Prostate gland (tissue), 2 donors: ENCODE results near the gene MSN. TPM values are rescaled to one million over a fixed set of nuclear protein-coding genes. Genes with fewer than 3 reads are reported as not detected.
A peak's percentile ranks its signal among the peaks of the same experiment; 100 is the strongest.

Experiments used
- DNase-seq: peaks from one replicate; pipeline ENCODE4 v3.0.0-alpha.2; 2019; ENCODE audit warnings: low spot score
- H3K27ac ChIP-seq, 2 donors: fragments of 200-600 bp; sonication (generic); 2 replicates each; pipeline ENCODE4 v1.5.1; 2017 to 2019
- H3K27me3 ChIP-seq: fragments of 200-600 bp; sonication (generic); replicated peaks from 2 replicates; pipeline ENCODE4 v1.5.1; 2019; ENCODE audit not compliant: insufficient read depth
- H3K36me3 ChIP-seq, 2 donors: fragments of 200-600 bp; sonication (generic); 1 replicate in 1 of 2; 2 replicates in 1 of 2; pipeline versions ENCODE4 v1.5.1 to v1.8.1; 2017 to 2019
- H3K4me1 ChIP-seq: fragments of 200-600 bp; sonication (generic); replicated peaks from 2 replicates; pipeline ENCODE4 v1.5.1; 2019
- H3K4me3 ChIP-seq, 2 donors: fragments of 200-600 bp; sonication (generic); 2 replicates each; pipeline ENCODE4 v1.5.1; 2017 to 2019
- H3K9me3 ChIP-seq: fragments of 200-600 bp; sonication (generic); 2 replicates; pipeline ENCODE4 v1.5.1; 2017
- CTCF ChIP-seq, 4 experiments: fragments of 200-600 bp in 2 of 4; fragments of 450-650 bp in 2 of 4; sonication (generic) in 2 of 4; IDR thresholded peaks; 1 replicate in 3 of 4; 2 replicates in 1 of 4; pipeline ENCODE4 v1.5.1; 2016 to 2019; ENCODE audit warnings: antibody characterized with exemption in 4 of 4, mild to moderate bottlenecking in 2 of 4, moderate library complexity in 2 of 4
- POLR2A ChIP-seq: fragments of 450-650 bp; IDR thresholded peaks from one replicate; pipeline ENCODE4 v1.6.1; 2016; ENCODE audit warnings: antibody characterized with exemption, mild to moderate bottlenecking
- POLR2AphosphoS5 ChIP-seq: sonication (generic); formaldehyde crosslinking; IDR thresholded peaks from one replicate; pipeline ENCODE4 v1.6.1; 2017; ENCODE audit warnings: antibody characterized with exemption
- WGBS: methylation state at CpG from one replicate; pipeline ENCODE4 v1.1.5; 2018; 5-methylcytosine and 5-hydroxymethylcytosine counted together
- intact Hi-C: fragments of 100-400 bp; cut with DNase I; formaldehyde crosslinking; loops from one replicate; pipeline ENCODE4 v1.14.2; 2022
- total RNA-seq, 2 donors: library from RNA; depleted of rRNA; stranded (reverse); fragments of >200 nt; gene quantifications; one replicate each; pipeline ENCODE4 v1.1.0, GENCODE V29; 2016

The MSN gene
- total RNA-seq, 2 donors from 2014 or later: 53.6 to 116 TPM

GRCh38 chrX:65671966-65672365 lies 4.5 kb downstream of the MSN start:
- intact Hi-C loops: no loop called here
- Histone ChIP-seq H3K4me3 (no peak overlapping the region), H3K27me3 (no peaks in the 10 kb centered on the region), H3K36me3 (no peaks in the 10 kb centered on the region), H3K4me1 (no peaks in the 10 kb centered on the region), H3K27ac (peak overlapping the region in 1 of 2 donors; percentile 4), H3K9me3 (no peaks in the 10 kb centered on the region)
- no peak for TF ChIP-seq CTCF (IDR thresholded peaks at IDR 0.05)
- TF ChIP-seq POLR2A: no peak
- TF ChIP-seq POLR2AphosphoS5: no peak
- WGBS: 47% methylated on average over 1 of the region's 1 CpG
- DNase-seq: no peak

- TF ChIP-seq POLR2A (no peak), CTCF (IDR thresholded peaks at IDR 0.05) (no peak), POLR2AphosphoS5 (no peak)
- Histone ChIP-seq H3K27ac (peak overlapping the region; percentile 11 to 27), H3K4me3 (no peak overlapping the region), H3K4me1 (no peaks in the 10 kb centered on the region), H3K36me3 (no peaks in the 10 kb centered on the region), H3K9me3 (no peaks in the 10 kb centered on the region), H3K27me3 (no peaks in the 10 kb centered on the region)
- intact Hi-C loops: no loop called here
- DNase-seq: no peak
- 41% methylated on average over 2 of the region's 2 CpGs for WGBS
Observed at GRCh38 chrX:65673857-65674203, 6.4 kb downstream of the MSN start.

- TF ChIP-seq POLR2A (no peak), POLR2AphosphoS5 (no peak), CTCF (IDR thresholded peaks at IDR 0.05) (no peak)
- H3K27me3 ChIP-seq: no peaks in the 10 kb centered on the region
- H3K4me3 ChIP-seq: no peak overlapping the region
- no peak for DNase-seq
- 64% methylated on average over 6 of the region's 6 CpGs for WGBS
- H3K27ac ChIP-seq: peak overlapping the region; percentile 11 to 27
- intact Hi-C loops: no loop called here
- no peaks in the 10 kb centered on the region for H3K36me3 ChIP-seq
- no peaks in the 10 kb centered on the region for H3K4me1 ChIP-seq
- no peaks in the 10 kb centered on the region for H3K9me3 ChIP-seq
Observed at GRCh38 chrX:65674204-65674893, 6.9 kb downstream of the MSN start.

GRCh38 chrX:65677954-65678469 lies 10.6 kb downstream of the MSN start:
- TF ChIP-seq CTCF (IDR thresholded peaks at IDR 0.05) (no peak), POLR2AphosphoS5 (no peak), POLR2A (no peak)
- no peaks in the 10 kb centered on the region for H3K27me3 ChIP-seq
- intact Hi-C loops: no loop called here
- peak overlapping the region; percentile 43 to 61 for H3K27ac ChIP-seq
- DNase-seq: peak; percentile 5
- H3K9me3 ChIP-seq: no peaks in the 10 kb centered on the region
- 40% methylated on average over 3 of the region's 3 CpGs for WGBS
- no peaks in the 10 kb centered on the region for H3K36me3 ChIP-seq
- no peaks in the 10 kb centered on the region for H3K4me1 ChIP-seq
- H3K4me3 ChIP-seq: no peak overlapping the region

GRCh38 chrX:65679071-65679540 lies 11.7 kb downstream of the MSN start:
- peak overlapping the region in 1 of 2 donors; percentile 43 for H3K27ac ChIP-seq
- H3K9me3 ChIP-seq: no peaks in the 10 kb centered on the region
- no peaks in the 10 kb centered on the region for H3K27me3 ChIP-seq
- DNase-seq: no peak
- intact Hi-C loops: no loop called here
- no peaks in the 10 kb centered on the region for H3K36me3 ChIP-seq
- no peaks in the 10 kb centered on the region for H3K4me1 ChIP-seq
- TF ChIP-seq CTCF (IDR thresholded peaks at IDR 0.05): no peak
- no peak for TF ChIP-seq POLR2AphosphoS5
- no peak for TF ChIP-seq POLR2A
- 55% methylated on average over 1 of the region's 1 CpG for WGBS
- no peak overlapping the region for H3K4me3 ChIP-seq
